Cardiac septum (tissue), 1 donor: Measurements from ENCODE around the gene RASAL3. TPM values are rescaled to one million over a fixed set of nuclear protein-coding genes. Genes with fewer than 3 reads are reported as not detected.
"Not testable (repeated sequence)": the region's sequence is repeated elsewhere in the genome, so short reads cannot be mapped to it uniquely, and the experiment has no call there.

Source experiments
- DNase-seq: peaks from one replicate; pipeline ENCODE4 v3.0.0-alpha.2; 2020; ENCODE audit warnings: low spot score
- intact Hi-C: fragments of 100-400 bp; cut with DNase I; formaldehyde crosslinking; loops from one replicate; pipeline ENCODE4 v1.14.0; 2022
- total RNA-seq: library from RNA; stranded (reverse); fragmentation: NEBNext Ultra II Directional; extraction: Animal tissue kit (Norgen Biotek cat#: 25700); gene quantifications from one replicate; pipeline ENCODE4 v1.2.1, GENCODE V29; 2021
- donor health status: DM: no; HTN: no; CAD: no.

The RASAL3 gene
- total RNA-seq, 1 donor from 2014 or later = 1.7 TPM

GRCh38 chr19:15424692-15425272 is 39.6 kb downstream of the RASAL3 start:
- intact Hi-C loops = no loop called here
- no peak for DNase-seq

DNA sequence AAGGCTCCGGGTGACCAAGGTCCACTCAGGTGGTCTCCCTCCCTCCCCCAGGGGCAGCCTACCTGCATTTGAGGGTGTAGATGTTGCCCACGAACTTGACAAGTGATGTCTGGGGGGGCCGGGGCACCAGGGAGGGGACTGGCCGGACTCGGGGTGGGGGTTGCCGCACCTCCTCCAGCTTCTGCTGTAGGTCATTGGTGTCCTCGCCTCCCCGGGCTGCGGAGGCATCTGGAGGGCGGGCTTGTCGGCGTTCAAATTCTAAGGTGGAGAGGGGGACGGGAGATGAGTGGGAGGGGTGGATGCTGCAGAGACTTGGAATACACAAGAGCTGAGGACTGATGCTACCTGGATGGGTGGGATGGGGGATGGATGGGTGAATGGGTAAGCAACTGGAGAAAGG is 40.2 kb downstream of the RASAL3 start:
- no peak for DNase-seq
- intact Hi-C loops = no loop called here

GRCh38 chr19:15423130-15423529 is 41.2 kb downstream of the RASAL3 start:
- intact Hi-C loops = no loop called here
- no peak for DNase-seq

- no peak for DNase-seq
- intact Hi-C loops = no loop called here
These were observed 41.9 kb downstream of the RASAL3 start for GRCh38 chr19:15422296-15423075.

- DNase-seq = peak; percentile 85
- intact Hi-C loops = no loop called here
These were observed 42.6 kb downstream of the RASAL3 start for GRCh38 chr19:15421721-15422260.

DNA sequence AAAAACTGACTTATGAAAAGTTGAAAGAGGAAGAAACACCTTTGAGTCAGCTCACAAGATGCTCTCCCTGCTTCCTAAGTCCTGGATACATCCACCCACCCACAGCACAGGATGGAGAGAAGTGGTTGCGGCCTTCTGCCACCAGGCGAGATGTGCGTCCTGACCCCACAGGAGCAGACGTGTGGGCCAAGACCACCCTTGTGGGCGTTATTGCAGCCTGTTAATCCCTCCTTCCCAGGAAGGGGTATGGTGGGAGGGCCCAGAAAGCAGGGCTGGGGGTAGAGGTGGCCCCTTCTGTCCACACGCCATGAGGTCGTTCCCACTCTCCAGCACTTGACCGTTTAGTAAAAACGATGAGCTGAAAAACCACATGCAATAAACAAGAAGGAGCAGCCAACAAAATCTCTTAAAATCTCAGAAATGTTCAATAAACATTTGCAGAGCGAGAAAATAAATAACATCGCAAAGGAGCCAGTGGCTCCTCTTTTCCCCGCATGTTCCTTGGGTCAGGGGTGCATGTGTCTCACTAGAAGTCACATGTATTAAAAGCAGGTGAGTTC is 43.1 kb downstream of the RASAL3 start:
- intact Hi-C loops = no loop called here
- DNase-seq = no peak

DNA sequence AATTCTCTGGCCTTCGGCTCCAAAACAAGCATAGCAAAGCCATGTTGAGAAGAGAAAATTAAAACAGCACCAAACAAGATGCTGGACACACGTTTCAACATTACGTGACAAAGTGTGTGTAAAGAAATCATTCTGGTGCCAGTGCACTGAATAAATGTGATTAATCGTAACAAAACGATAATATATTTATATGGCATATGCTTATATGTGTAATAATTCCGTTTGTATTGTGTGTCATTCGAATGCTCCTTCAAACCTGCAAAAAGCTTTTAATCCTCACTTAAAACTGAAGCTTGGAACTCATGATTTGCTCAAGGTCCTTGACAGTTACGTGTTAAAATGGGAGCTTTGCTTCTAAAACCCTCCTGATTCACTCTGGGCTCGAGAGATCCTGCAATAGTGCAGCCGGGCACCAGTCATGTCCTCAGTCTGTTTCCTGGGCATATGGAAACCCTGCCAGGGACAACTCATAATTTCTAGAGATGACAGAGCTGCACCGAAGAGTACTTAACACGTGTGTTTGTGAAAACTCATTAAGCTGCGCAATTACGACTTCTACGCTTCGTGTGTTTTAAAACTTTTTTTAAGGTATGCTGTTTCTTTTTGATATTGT is 44.8 kb downstream of the RASAL3 start:
- no peak for DNase-seq
- intact Hi-C loops = loop anchor here (2.0 kb wide), 1 partner anchor 13 kb away; no protein-coding TSS in a partner anchor

DNA sequence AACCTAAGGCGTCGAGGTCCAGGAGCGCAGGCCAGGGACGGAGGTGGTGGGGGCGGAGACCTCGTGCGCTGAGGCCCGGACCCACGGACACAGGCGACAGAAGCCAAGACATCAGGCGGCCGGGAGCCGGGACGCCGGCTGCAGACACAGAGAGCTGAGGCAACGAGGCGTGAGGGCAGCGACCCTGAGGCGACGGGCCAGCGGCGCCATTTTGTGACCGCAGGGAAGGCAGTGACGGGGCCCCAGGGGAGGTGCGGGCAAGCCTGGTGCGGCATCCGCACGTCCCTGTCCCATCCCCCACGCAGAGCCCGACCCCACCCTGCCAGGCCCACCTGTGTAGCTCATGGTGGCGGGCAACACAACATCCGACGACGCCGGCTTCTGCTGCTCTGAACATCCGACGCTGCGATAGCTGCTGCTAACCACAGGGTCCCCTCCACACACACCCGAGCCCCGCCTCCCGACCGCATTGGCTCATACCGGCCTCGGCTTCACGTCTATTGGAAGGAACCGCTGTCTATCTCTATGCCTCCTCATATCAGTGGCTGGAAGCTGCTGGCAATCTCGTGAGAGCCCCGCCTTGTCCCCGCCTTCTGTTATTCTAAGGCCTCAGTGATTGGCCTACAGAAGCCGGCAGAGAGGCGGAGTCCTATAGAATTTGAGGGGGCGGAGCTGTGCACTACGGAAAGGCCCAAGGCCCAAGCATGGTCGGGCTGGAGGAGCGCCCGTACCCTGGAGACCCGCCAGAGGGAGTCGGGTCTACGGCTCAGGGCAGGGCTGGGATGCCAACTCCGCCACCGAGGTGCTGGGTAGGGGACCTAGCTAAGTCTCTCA is 45.5 kb downstream of the RASAL3 start, which contains the start of gene AKAP8L:
TSS of gene AKAP8L (minus strand) at position 410 of the 834 bp plus-strand sequence. CDS start at position 345, 65 bp downstream.
- intact Hi-C loops = loop anchor here (1.0 to 2.0 kb wide), 2 partner anchors 14 to 39 kb away; partner anchors contain the start of gene AKAP8
- peak; percentile 98 for DNase-seq

DNA sequence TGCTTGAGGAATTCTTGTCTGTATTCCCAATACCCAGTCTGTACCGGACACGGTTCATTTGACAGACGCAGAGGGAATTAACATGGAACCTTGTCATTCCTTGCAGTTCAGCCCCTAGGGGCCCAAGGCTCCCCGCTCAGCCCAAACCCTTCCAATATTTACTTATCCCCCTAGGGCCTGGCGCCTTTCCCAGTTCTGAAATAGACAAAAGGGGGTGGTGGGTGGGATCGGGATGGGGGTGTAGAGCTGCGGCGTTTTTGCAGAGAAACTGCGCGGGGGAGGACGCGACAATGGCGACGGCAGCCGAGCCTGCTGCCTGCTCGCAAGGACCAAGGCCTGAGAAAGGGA is 46.1 kb downstream of the RASAL3 start:
- intact Hi-C loops = loop anchor here (1.0 to 2.0 kb wide), 2 partner anchors 15 to 39 kb away; partner anchors contain the start of gene AKAP8

DNA sequence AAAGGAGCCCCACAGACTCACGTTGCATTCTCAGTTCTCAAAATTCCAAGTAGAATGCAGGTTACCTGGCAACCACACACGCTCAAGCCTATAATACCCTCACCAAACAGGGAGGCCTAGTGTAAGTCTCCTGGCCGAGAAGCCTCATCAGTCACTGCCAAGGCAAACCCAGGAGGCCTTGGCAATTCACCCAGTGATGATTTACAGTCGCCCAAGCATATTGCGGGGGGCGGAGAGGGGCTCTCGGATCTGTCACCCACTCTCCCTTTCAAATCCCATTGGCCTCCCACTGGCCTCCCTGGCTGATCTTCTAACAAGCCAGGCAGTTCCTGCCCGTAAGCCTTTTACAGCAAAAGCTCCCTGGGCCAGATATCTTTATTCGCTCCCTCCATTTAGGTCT is 46.6 kb downstream of the RASAL3 start:
- intact Hi-C loops = loop anchor here (1.0 to 2.0 kb wide), 2 partner anchors 15 to 38 kb away; partner anchors contain the start of gene AKAP8
- no peak for DNase-seq

More for the DNA sequence above, 46.1 kb downstream of the RASAL3 start:
- DNase-seq = no peak

DNA sequence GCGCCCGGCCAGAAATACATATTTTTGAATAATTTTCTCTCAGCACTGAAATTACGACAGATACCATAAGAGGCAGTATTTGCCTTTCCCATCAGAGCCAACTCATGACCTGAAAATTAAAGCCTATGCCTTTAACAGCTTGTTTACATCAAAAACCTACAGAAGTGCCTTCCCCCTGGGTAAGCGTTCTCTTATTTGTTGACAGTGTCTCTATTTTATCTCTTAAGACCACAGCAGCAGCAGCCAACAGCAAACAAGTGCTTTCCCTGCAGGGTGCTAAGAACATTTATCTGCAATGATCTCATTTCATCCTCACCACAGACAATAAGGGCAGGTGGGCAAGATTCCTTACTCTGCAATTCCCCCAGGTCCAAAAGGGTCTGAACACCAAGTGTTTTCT is 51.5 kb downstream of the RASAL3 start:
- intact Hi-C loops = no loop called here
- no peak for DNase-seq

- DNase-seq = peak; percentile 43
- intact Hi-C loops = not testable (repeated sequence)
These were observed 53.0 kb downstream of the RASAL3 start for GRCh38 chr19:15411351-15411750.

- intact Hi-C loops = no loop called here
- DNase-seq = no peak
These were observed 59.5 kb downstream of the RASAL3 start for GRCh38 chr19:15404780-15405211.

GRCh38 chr19:15404097-15404779 is 60.1 kb downstream of the RASAL3 start:
- intact Hi-C loops = no loop called here
- DNase-seq = no peak

GRCh38 chr19:15403151-15403531 is 61.2 kb downstream of the RASAL3 start:
- DNase-seq = no peak
- intact Hi-C loops = no loop called here

DNA sequence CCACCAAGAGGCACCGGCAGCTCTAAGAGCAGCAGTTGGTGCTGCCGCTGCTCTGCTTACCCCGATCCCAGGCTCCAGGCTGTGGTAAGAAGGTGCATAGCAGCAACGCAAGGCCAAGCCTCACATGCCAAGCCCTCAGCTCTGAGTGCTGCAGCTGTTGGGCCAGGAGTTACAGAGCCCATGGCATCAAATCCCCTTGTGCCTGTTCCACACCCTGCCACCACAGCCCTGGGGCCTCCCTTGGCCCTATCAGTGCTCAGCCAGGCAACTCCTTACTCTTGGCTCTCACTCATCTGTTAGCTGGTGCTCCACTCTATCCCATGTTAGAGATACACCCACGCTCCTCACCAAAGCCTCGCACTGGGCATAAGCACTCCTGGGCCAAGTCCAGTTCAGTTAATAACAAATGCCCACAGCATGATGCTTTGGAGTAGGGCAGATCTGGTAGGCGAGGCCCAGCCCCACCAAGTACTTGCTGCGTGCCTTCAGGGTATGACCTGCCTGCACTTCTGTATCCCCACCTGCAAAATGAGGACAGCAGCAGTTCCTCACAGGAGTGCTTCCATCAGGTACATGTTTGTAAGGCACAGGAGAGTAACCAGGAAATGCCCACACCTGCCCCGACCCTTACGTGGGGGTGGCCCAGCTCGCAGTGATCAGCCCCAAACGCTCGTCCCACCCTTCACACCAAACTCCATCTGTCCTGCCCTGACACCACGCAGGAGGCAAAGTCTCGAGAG is 61.8 kb downstream of the RASAL3 start:
- intact Hi-C loops = no loop called here
- no peak for DNase-seq
